ENCODE data around the gene ACAD9.
"Not testable (repeated sequence)": the region's sequence is repeated elsewhere in the genome, so short reads cannot be mapped to it uniquely, and the experiment has no call there.

ACAD9 gene

GRCh38 chr3:128895843-128896697, 16.6 kb downstream of the ACAD9 start:
- no peak for DNase-seq (ENCODE audit: low spot score)

GRCh38 chr3:128902426-128902825, 23.0 kb downstream of the ACAD9 start:
- no peak for DNase-seq (ENCODE audit: low spot score)

- no peak for DNase-seq (ENCODE audit: low spot score)
Measured at GRCh38 chr3:128903501-128903900, 24.1 kb downstream of the ACAD9 start.

- DNase-seq (ENCODE audit: low spot score): no peak
Measured at GRCh38 chr3:128906031-128906803, 26.8 kb downstream of the ACAD9 start.

GRCh38 chr3:128906804-128907525, 27.5 kb downstream of the ACAD9 start:
- DNase-seq (ENCODE audit: low spot score): no peak

GRCh38 chr3:128907706-128908445, 28.5 kb downstream of the ACAD9 start:
- DNase-seq (ENCODE audit: low spot score): no peak

- DNase-seq (ENCODE audit: low spot score): no peak
Measured at GRCh38 chr3:128908951-128909350, 29.5 kb downstream of the ACAD9 start.

- no peak for DNase-seq (ENCODE audit: low spot score)
Measured at GRCh38 chr3:128910006-128910405, 30.6 kb downstream of the ACAD9 start.

- DNase-seq (ENCODE audit: low spot score): no peak
Measured at GRCh38 chr3:128911911-128912310, 32.5 kb downstream of the ACAD9 start.

- DNase-seq (ENCODE audit: low spot score): no peak
Measured at GRCh38 chr3:128914966-128915645, 35.7 kb downstream of the ACAD9 start.

GRCh38 chr3:128917291-128917690, 37.9 kb downstream of the ACAD9 start:
- DNase-seq (ENCODE audit: low spot score): no peak

GRCh38 chr3:128919988-128920387, 40.6 kb downstream of the ACAD9 start:
- no peak for DNase-seq (ENCODE audit: low spot score)

- no peak for DNase-seq (ENCODE audit: low spot score)
Measured at GRCh38 chr3:128922804-128923459, 43.5 kb downstream of the ACAD9 start.

GRCh38 chr3:128923576-128923975, 44.2 kb downstream of the ACAD9 start:
- DNase-seq (ENCODE audit: low spot score): no peak

GRCh38 chr3:128923986-128924385, 44.6 kb downstream of the ACAD9 start:
- DNase-seq (ENCODE audit: low spot score): not testable (repeated sequence)

GRCh38 chr3:128929364-128929763, 49.9 kb downstream of the ACAD9 start:
- DNase-seq (ENCODE audit: low spot score): no peak

GRCh38 chr3:128931046-128931445, 51.6 kb downstream of the ACAD9 start:
- no peak for DNase-seq (ENCODE audit: low spot score)

- DNase-seq (ENCODE audit: low spot score): no peak
Measured at GRCh38 chr3:128932516-128933212, 53.2 kb downstream of the ACAD9 start.

GRCh38 chr3:128933213-128933921, 53.9 kb downstream of the ACAD9 start:
- DNase-seq (ENCODE audit: low spot score): no peak

GRCh38 chr3:128933922-128934253, 54.5 kb downstream of the ACAD9 start:
- DNase-seq (ENCODE audit: low spot score): no peak
